ENCODE data around the gene PSRC1. TPM values are rescaled to one million over a fixed set of nuclear protein-coding genes. Genes with fewer than 3 reads are reported as not detected.

PSRC1 gene
- total RNA-seq, 1 donor from 2014 or later = 6.5 TPM

- Mint-ChIP-seq H3K4me3 (ENCODE audit: unreplicated experiment) (no peak overlapping the region), H3K27me3 (ENCODE audit: low read depth) (no peaks in the 10 kb centered on the region), H3K36me3 (ENCODE audit: low read depth) (no peaks in the 10 kb centered on the region), H3K27ac (ENCODE audit: unreplicated experiment) (no peak overlapping the region), H3K4me1 (ENCODE audit: low read depth) (peaks cover 32% of the 10 kb centered on the region), H3K9me3 (ENCODE audit: low read depth) (no peaks in the 10 kb centered on the region)
- TF ChIP-seq CTCF (IDR thresholded peaks at IDR 0.05) = no peak
- DNase-seq (ENCODE audit: low spot score) = no peak
Measured at GRCh38 chr1:109256971-109257681, 25.8 kb downstream of the PSRC1 start.

- Mint-ChIP-seq H3K36me3 (ENCODE audit: low read depth) (no peaks in the 10 kb centered on the region), H3K27me3 (ENCODE audit: low read depth) (no peaks in the 10 kb centered on the region), H3K4me3 (ENCODE audit: unreplicated experiment) (no peak overlapping the region), H3K27ac (ENCODE audit: unreplicated experiment) (no peak overlapping the region), H3K4me1 (ENCODE audit: low read depth) (peaks cover 32% of the 10 kb centered on the region), H3K9me3 (ENCODE audit: low read depth) (no peaks in the 10 kb centered on the region)
- no peak for TF ChIP-seq CTCF (IDR thresholded peaks at IDR 0.05)
- no peak for DNase-seq (ENCODE audit: low spot score)
Measured at GRCh38 chr1:109256085-109256484, 26.9 kb downstream of the PSRC1 start.

- Mint-ChIP-seq H3K27ac (ENCODE audit: unreplicated experiment) (no peak overlapping the region), H3K4me3 (ENCODE audit: unreplicated experiment) (no peak overlapping the region), H3K27me3 (ENCODE audit: low read depth) (no peaks in the 10 kb centered on the region), H3K9me3 (ENCODE audit: low read depth) (no peaks in the 10 kb centered on the region), H3K36me3 (ENCODE audit: low read depth) (no peaks in the 10 kb centered on the region), H3K4me1 (ENCODE audit: low read depth) (peaks cover 32% of the 10 kb centered on the region)
- DNase-seq (ENCODE audit: low spot score) = no peak
- TF ChIP-seq CTCF (IDR thresholded peaks at IDR 0.05) = no peak
Measured at GRCh38 chr1:109255678-109256077, 27.3 kb downstream of the PSRC1 start.

GRCh38 chr1:109255097-109255651 lies 27.8 kb downstream of the PSRC1 start:
- no peak for DNase-seq (ENCODE audit: low spot score)
- TF ChIP-seq CTCF (IDR thresholded peaks at IDR 0.05) = peak; percentile 18
- H3K4me3 Mint-ChIP-seq (ENCODE audit: unreplicated experiment) = peak overlapping the region; percentile 44
- H3K27ac Mint-ChIP-seq (ENCODE audit: unreplicated experiment) = peak overlapping the region; percentile 61
- H3K27me3 Mint-ChIP-seq (ENCODE audit: low read depth) = no peaks in the 10 kb centered on the region
- H3K36me3 Mint-ChIP-seq (ENCODE audit: low read depth) = no peaks in the 10 kb centered on the region
- no peaks in the 10 kb centered on the region for H3K9me3 Mint-ChIP-seq (ENCODE audit: low read depth)
- peaks cover 32% of the 10 kb centered on the region for H3K4me1 Mint-ChIP-seq (ENCODE audit: low read depth)

- Mint-ChIP-seq H3K36me3 (ENCODE audit: low read depth) (no peaks in the 10 kb centered on the region), H3K27me3 (ENCODE audit: low read depth) (no peaks in the 10 kb centered on the region), H3K27ac (ENCODE audit: unreplicated experiment) (peak overlapping the region; percentile 90), H3K4me1 (ENCODE audit: low read depth) (peaks cover 32% of the 10 kb centered on the region), H3K4me3 (ENCODE audit: unreplicated experiment) (peak overlapping the region; percentile 47), H3K9me3 (ENCODE audit: low read depth) (no peaks in the 10 kb centered on the region)
- no peak for TF ChIP-seq CTCF (IDR thresholded peaks at IDR 0.05)
- DNase-seq (ENCODE audit: low spot score) = no peak
Measured at GRCh38 chr1:109254621-109255096, 28.3 kb downstream of the PSRC1 start.
